Measurements from ENCODE around the gene TMCC1.

DNA sequence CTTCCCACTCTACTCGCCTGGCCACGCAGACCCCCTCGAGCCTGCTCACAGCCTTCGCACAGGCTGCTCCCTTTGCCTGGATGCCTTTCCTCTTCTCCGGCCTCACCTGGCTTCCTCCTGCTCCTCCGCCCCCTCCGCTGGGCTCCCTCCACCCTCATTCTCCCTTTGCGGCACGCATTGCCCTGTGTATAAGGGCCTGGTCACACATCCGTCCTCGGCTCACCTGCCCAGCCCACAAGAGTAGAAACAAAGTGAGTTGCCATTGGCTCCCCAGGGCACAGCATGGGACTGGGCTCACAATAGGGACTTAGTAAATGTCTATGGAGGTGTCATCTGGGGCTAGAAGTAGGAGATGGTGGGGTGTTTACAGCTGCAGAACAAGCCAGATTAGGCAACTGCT lies 291.2 kb downstream of the TMCC1 start:
- TF ChIP-seq, protein P1, sequence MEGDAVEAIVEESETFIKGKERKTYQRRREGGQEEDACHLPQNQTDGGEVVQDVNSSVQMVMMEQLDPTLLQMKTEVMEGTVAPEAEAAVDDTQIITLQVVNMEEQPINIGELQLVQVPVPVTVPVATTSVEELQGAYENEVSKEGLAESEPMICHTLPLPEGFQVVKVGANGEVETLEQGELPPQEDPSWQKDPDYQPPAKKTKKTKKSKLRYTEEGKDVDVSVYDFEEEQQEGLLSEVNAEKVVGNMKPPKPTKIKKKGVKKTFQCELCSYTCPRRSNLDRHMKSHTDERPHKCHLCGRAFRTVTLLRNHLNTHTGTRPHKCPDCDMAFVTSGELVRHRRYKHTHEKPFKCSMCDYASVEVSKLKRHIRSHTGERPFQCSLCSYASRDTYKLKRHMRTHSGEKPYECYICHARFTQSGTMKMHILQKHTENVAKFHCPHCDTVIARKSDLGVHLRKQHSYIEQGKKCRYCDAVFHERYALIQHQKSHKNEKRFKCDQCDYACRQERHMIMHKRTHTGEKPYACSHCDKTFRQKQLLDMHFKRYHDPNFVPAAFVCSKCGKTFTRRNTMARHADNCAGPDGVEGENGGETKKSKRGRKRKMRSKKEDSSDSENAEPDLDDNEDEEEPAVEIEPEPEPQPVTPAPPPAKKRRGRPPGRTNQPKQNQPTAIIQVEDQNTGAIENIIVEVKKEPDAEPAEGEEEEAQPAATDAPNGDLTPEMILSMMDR (IDR thresholded peaks at IDR 0.05): no peak
- no peak for TF ChIP-seq EP300 (IDR thresholded peaks at IDR 0.05; ENCODE audit: low read depth)
- no peak for TF ChIP-seq POLR2A (IDR thresholded peaks at IDR 0.05)
- TF ChIP-seq POLR2AphosphoS5 (IDR thresholded peaks at IDR 0.05): no peak

Measured in transverse colon (tissue), 4 donors.